Tibial nerve (tissue), 4 donors: ENCODE data around the gene TSC22D1. TPM values are rescaled to one million over a fixed set of nuclear protein-coding genes. Genes with fewer than 3 reads are reported as not detected.

ENCODE experiments used
- DNase-seq, 2 donors: peaks; one replicate each; pipeline ENCODE4 v3.0.0-alpha.2; 2019; ENCODE audit warnings: low spot score in 2 of 2
- H3K27ac ChIP-seq, 4 donors: fragments of 200-600 bp; sonication (generic) in 3 of 4; one replicate each; pipeline ENCODE4 v1.5.1; 2017 to 2019; ENCODE audit warnings: mild to moderate bottlenecking in 1 of 4
- H3K27me3 ChIP-seq, 2 donors: fragments of 200-600 bp; sonication (generic) in 1 of 2; one replicate each; pipeline versions ENCODE4 v1.5.1 to v1.6.0; 2017 to 2019
- H3K36me3 ChIP-seq, 3 donors: fragments of 200-600 bp; sonication (generic); one replicate each; pipeline ENCODE4 v1.5.1; 2018 to 2019
- H3K4me1 ChIP-seq, 4 donors: fragments of 200-600 bp; sonication (generic) in 3 of 4; one replicate each; pipeline ENCODE4 v1.5.1; 2017 to 2019
- H3K4me3 ChIP-seq, 4 donors: fragments of 200-600 bp; sonication (generic) in 3 of 4; one replicate each; pipeline ENCODE4 v1.5.1; 2017 to 2019; ENCODE audit warnings: mild to moderate bottlenecking in 1 of 4, moderate library complexity in 1 of 4
- H3K9me3 ChIP-seq, 4 donors: fragments of 200-600 bp; sonication (generic) in 3 of 4; one replicate each; pipeline ENCODE4 v1.5.1; 2017 to 2019
- CTCF ChIP-seq, 5 experiments: fragments of 200-600 bp in 3 of 5; fragments of 450-650 bp in 2 of 5; sonication (generic) in 3 of 5; IDR thresholded peaks; one replicate each; pipeline ENCODE4 v1.5.1; 2016 to 2019; ENCODE audit warnings: antibody characterized with exemption in 5 of 5, mild to moderate bottlenecking in 3 of 5, moderate library complexity in 2 of 5
- EP300 ChIP-seq, 2 donors: sonication (generic); formaldehyde crosslinking; IDR thresholded peaks; one replicate each; pipeline ENCODE4 v1.6.1; 2017; ENCODE audit warnings: antibody characterized with exemption in 2 of 2, mild to moderate bottlenecking in 1 of 2
- POLR2A ChIP-seq, 2 donors: fragments of 450-650 bp; IDR thresholded peaks; one replicate each; pipeline ENCODE4 v1.6.1; 2017; ENCODE audit warnings: antibody characterized with exemption in 2 of 2, mild to moderate bottlenecking in 2 of 2, moderate library complexity in 2 of 2
- WGBS, 2 donors: methylation state at CpG; one replicate each; pipeline ENCODE4 v1.1.5; 2018; 5-methylcytosine and 5-hydroxymethylcytosine counted together
- total RNA-seq, 4 donors: library from RNA; depleted of rRNA; stranded (reverse); fragments of >200 nt; gene quantifications; one replicate each; pipeline ENCODE4 v1.1.0, GENCODE V29; 2016

TSC22D1 gene
- total RNA-seq, 4 donors from 2014 or later, result 203 to 334 (median 213) TPM

- Histone ChIP-seq H3K27ac (no peak overlapping the region), H3K36me3 (no peaks in the 10 kb centered on the region), H3K9me3 (no peaks in the 10 kb centered on the region), H3K4me3 (no peak overlapping the region), H3K4me1 (peaks cover 0 to under 1% (median 0%) of the 10 kb centered on the region in 4 donors), H3K27me3 (no peaks in the 10 kb centered on the region)
- 69 to 75% methylated on average over 3 of the region's 3 CpGs for WGBS, 2 donors
- no peak for TF ChIP-seq EP300 (IDR thresholded peaks at IDR 0.05)
- TF ChIP-seq CTCF (IDR thresholded peaks at IDR 0.05), result no peak
- no peak for TF ChIP-seq POLR2A (IDR thresholded peaks at IDR 0.05)
- DNase-seq, result no peak
These were observed 149.7 kb downstream of the TSC22D1 start for GRCh38 chr13:44426461-44426860.

- H3K27me3 ChIP-seq, result no peaks in the 10 kb centered on the region
- H3K4me1 ChIP-seq, result no peaks in the 10 kb centered on the region
- DNase-seq, result no peak
- no peak for TF ChIP-seq EP300 (IDR thresholded peaks at IDR 0.05)
- TF ChIP-seq POLR2A (IDR thresholded peaks at IDR 0.05), result no peak
- TF ChIP-seq CTCF (IDR thresholded peaks at IDR 0.05), result no peak
- no peaks in the 10 kb centered on the region for H3K36me3 ChIP-seq
- 88 to 90% methylated on average over 2 of the region's 2 CpGs for WGBS, 2 donors
- H3K27ac ChIP-seq, result no peak overlapping the region
- no peaks in the 10 kb centered on the region for H3K9me3 ChIP-seq
- no peak overlapping the region for H3K4me3 ChIP-seq
These were observed 150.4 kb downstream of the TSC22D1 start for GRCh38 chr13:44425815-44426078.

GRCh38 chr13:44425041-44425814, 150.9 kb downstream of the TSC22D1 start:
- Histone ChIP-seq H3K36me3 (no peaks in the 10 kb centered on the region), H3K4me3 (no peak overlapping the region), H3K4me1 (no peaks in the 10 kb centered on the region), H3K9me3 (no peaks in the 10 kb centered on the region), H3K27me3 (no peaks in the 10 kb centered on the region), H3K27ac (no peak overlapping the region)
- WGBS, 2 donors, result 51 to 69% methylated on average over 9 of the region's 9 CpGs
- TF ChIP-seq CTCF (IDR thresholded peaks at IDR 0.05) (no peak), EP300 (IDR thresholded peaks at IDR 0.05) (no peak), POLR2A (IDR thresholded peaks at IDR 0.05) (no peak)
- no peak for DNase-seq

GRCh38 chr13:44423824-44424223, 152.3 kb downstream of the TSC22D1 start:
- WGBS, 2 donors, result 97 to 98% methylated on average over 5 of the region's 5 CpGs
- no peaks in the 10 kb centered on the region for H3K9me3 ChIP-seq
- no peaks in the 10 kb centered on the region for H3K36me3 ChIP-seq
- H3K4me3 ChIP-seq, result no peak overlapping the region
- no peaks in the 10 kb centered on the region for H3K27me3 ChIP-seq
- H3K4me1 ChIP-seq, result no peaks in the 10 kb centered on the region
- no peak overlapping the region for H3K27ac ChIP-seq
- TF ChIP-seq POLR2A (IDR thresholded peaks at IDR 0.05) (no peak), CTCF (IDR thresholded peaks at IDR 0.05) (no peak), EP300 (IDR thresholded peaks at IDR 0.05) (no peak)
- DNase-seq, result no peak

GRCh38 chr13:44422755-44423643, 153.1 kb downstream of the TSC22D1 start:
- no peak overlapping the region for H3K27ac ChIP-seq
- H3K9me3 ChIP-seq, result no peaks in the 10 kb centered on the region
- no peaks in the 10 kb centered on the region for H3K36me3 ChIP-seq
- TF ChIP-seq CTCF (IDR thresholded peaks at IDR 0.05) (no peak), POLR2A (IDR thresholded peaks at IDR 0.05) (no peak), EP300 (IDR thresholded peaks at IDR 0.05) (no peak)
- H3K4me1 ChIP-seq, result no peaks in the 10 kb centered on the region
- no peak for DNase-seq
- H3K27me3 ChIP-seq, result no peaks in the 10 kb centered on the region
- H3K4me3 ChIP-seq, result no peak overlapping the region
- 74 to 79% methylated on average over 15 of the region's 15 CpGs for WGBS, 2 donors
